Peyer's patch (tissue), 4 donors: ENCODE measurements around the gene CD70. TPM values are rescaled to one million over a fixed set of nuclear protein-coding genes. Genes with fewer than 3 reads are reported as not detected.
A peak's percentile ranks its signal among the peaks of the same experiment; 100 is the strongest.
"Not testable (repeated sequence)": the region's sequence is repeated elsewhere in the genome, so short reads cannot be mapped to it uniquely, and the experiment has no call there.

ENCODE experiments used
- DNase-seq, 3 donors: peaks; one replicate each; pipeline ENCODE4 v3.0.0-alpha.2; 2017 to 2019
- H3K27ac ChIP-seq, 4 donors: fragments of 200-600 bp; sonication (generic); one replicate each; pipeline ENCODE4 v1.5.1; 2016 to 2019
- H3K27me3 ChIP-seq, 2 donors: fragments of 200-600 bp; sonication (generic); one replicate each; pipeline ENCODE4 v1.5.1; 2019
- H3K36me3 ChIP-seq, 3 donors: fragments of 200-600 bp; sonication (generic); one replicate each; pipeline ENCODE4 v1.5.1; 2016 to 2019
- H3K4me1 ChIP-seq, 4 donors: fragments of 200-600 bp; sonication (generic); one replicate each; pipeline ENCODE4 v1.5.1; 2016 to 2019
- H3K4me3 ChIP-seq, 4 donors: fragments of 200-600 bp; sonication (generic); 1 replicate in 3 of 4; 2 replicates in 1 of 4; pipeline ENCODE4 v1.5.1; 2016 to 2019; ENCODE audit warnings: mild to moderate bottlenecking in 1 of 4
- H3K9me3 ChIP-seq, 4 donors: fragments of 200-600 bp; sonication (generic); one replicate each; pipeline ENCODE4 v1.5.1; 2016 to 2019; ENCODE audit warnings: mild to moderate bottlenecking in 1 of 4
- POLR2A ChIP-seq, 2 donors: fragments of 450-650 bp; IDR thresholded peaks; one replicate each; pipeline ENCODE4 v1.5.1; 2017; ENCODE audit warnings: antibody characterized with exemption in 2 of 2, mild to moderate bottlenecking in 2 of 2, moderate library complexity in 2 of 2
- total RNA-seq, 4 donors: library from RNA; depleted of rRNA; stranded (reverse); fragments of >200 nt; gene quantifications; one replicate each; pipeline ENCODE4 v1.1.0, GENCODE V29; 2016
- TF ChIP-seq, protein P1 (sequence below), 6 experiments: fragments of 450-650 bp in 4 of 6; fragments of 200-600 bp in 2 of 6; sonication (generic) in 1 of 6; IDR thresholded peaks; one replicate each; pipeline ENCODE4 v1.5.1; 2017 to 2019; ENCODE audit warnings: antibody characterized with exemption in 6 of 6, mild to moderate bottlenecking in 3 of 6, moderate library complexity in 1 of 6

The CD70 gene, protein sequence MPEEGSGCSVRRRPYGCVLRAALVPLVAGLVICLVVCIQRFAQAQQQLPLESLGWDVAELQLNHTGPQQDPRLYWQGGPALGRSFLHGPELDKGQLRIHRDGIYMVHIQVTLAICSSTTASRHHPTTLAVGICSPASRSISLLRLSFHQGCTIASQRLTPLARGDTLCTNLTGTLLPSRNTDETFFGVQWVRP
- not detected for total RNA-seq

DNA sequence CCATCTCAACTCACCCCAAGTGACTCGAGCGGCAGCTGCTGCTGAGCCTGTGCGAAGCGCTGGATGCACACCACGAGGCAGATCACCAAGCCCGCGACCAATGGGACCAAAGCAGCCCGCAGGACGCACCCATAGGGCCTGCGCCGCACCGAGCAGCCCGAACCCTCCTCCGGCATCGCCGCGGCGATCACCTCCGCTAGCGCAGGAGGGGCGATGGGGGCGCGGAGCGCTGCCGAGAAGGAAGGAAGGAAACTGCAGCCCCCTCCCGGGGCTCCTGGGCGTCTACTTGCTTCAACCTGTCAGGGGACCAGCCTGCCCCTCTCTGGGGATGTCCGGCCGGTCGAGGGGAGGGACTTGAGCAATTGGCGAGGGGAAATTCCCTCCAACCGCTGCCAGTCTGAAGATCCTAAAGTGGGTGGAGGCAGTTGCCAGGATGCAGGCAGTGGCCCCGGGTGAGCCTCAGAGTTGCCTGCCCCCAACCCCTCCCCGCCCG lies at the start of gene CD70:
Gene CD70, minus strand, starts transcription at position 324 of the 493 bp plus-strand sequence. Its CDS starts 148 bp downstream, at position 176.
- Histone ChIP-seq H3K9me3 (no peaks in the 10 kb centered on the region), H3K27me3 (peaks cover 0 to 20% of the 10 kb centered on the region in 2 donors), H3K4me1 (peaks cover 0 to 18% (median 11%) of the 10 kb centered on the region in 4 donors), H3K27ac (peak within 1 kb of the TSS in 1 of 4 donors; percentile 44), H3K4me3 (peak within 1 kb of the TSS in 3 of 4 donors; percentile 22 to 47 (median 37)), H3K36me3 (no peaks in the 10 kb centered on the region)
- DNase-seq: peak in 2 of 3 donors; percentile 50 to 66
- no peak for TF ChIP-seq POLR2A (IDR thresholded peaks at IDR 0.05)
- TF ChIP-seq, protein P1, sequence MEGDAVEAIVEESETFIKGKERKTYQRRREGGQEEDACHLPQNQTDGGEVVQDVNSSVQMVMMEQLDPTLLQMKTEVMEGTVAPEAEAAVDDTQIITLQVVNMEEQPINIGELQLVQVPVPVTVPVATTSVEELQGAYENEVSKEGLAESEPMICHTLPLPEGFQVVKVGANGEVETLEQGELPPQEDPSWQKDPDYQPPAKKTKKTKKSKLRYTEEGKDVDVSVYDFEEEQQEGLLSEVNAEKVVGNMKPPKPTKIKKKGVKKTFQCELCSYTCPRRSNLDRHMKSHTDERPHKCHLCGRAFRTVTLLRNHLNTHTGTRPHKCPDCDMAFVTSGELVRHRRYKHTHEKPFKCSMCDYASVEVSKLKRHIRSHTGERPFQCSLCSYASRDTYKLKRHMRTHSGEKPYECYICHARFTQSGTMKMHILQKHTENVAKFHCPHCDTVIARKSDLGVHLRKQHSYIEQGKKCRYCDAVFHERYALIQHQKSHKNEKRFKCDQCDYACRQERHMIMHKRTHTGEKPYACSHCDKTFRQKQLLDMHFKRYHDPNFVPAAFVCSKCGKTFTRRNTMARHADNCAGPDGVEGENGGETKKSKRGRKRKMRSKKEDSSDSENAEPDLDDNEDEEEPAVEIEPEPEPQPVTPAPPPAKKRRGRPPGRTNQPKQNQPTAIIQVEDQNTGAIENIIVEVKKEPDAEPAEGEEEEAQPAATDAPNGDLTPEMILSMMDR (IDR thresholded peaks at IDR 0.05): no peak

DNA sequence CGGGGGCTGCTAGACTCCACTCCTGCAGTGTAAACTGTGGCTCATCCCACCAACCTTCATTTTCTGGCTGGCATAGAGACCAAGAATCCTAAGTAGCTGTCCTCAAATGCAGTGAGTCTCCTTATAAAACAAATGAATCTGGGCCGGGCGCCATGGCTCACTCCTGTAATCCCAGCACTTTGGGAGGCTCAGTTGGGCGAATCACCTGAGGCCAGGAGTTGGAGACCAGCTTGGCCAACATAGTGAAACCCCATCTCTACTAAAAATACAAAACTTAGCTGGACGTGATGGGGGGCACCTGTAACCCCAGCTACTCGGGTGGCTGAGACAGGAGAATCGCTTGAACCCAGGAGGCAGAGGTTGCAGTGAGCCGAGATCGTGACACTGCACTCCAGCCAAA lies 49.4 kb upstream of the CD70 start:
- H3K27ac ChIP-seq, H3K27me3 ChIP-seq: not testable (repeated sequence)

DNA sequence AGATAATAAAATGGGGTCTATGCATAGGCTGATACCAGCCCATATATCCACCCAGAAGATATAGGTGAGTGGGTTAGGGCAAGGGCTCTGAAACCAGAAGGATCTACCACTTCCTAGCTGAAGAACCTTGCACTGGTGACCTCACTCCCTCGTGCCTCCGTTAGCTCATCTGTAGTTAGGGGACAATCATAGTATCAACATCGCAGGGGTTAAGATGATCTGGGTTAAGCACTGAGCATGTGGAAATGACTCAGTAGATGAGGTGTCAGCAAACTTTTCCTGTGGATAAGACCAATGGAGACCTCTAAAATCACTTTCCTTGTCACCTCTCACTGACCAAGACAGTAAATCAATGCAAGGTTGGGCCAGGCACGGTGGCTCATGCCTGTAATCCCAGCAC lies 48.5 kb upstream of the CD70 start:
- DNase-seq: no peak
- H3K36me3 ChIP-seq: no peaks in the 10 kb centered on the region
- H3K4me3 ChIP-seq: no peak overlapping the region
- TF ChIP-seq, protein P1 (IDR thresholded peaks at IDR 0.05): no peak
- TF ChIP-seq POLR2A (IDR thresholded peaks at IDR 0.05): no peak
- no peaks in the 10 kb centered on the region for H3K9me3 ChIP-seq
- no peaks in the 10 kb centered on the region for H3K27me3 ChIP-seq
- H3K4me1 ChIP-seq: peaks cover 0 to 12% (median 0%) of the 10 kb centered on the region in 4 donors
- H3K27ac ChIP-seq: no peak overlapping the region

More for the DNA sequence above, 49.4 kb upstream of the CD70 start:
- not testable (repeated sequence) for H3K9me3 ChIP-seq, H3K36me3 ChIP-seq, H3K4me3 ChIP-seq, DNase-seq
- peaks cover 0 to 12% (median 0%) of the 10 kb centered on the region in 4 donors for H3K4me1 ChIP-seq

DNA sequence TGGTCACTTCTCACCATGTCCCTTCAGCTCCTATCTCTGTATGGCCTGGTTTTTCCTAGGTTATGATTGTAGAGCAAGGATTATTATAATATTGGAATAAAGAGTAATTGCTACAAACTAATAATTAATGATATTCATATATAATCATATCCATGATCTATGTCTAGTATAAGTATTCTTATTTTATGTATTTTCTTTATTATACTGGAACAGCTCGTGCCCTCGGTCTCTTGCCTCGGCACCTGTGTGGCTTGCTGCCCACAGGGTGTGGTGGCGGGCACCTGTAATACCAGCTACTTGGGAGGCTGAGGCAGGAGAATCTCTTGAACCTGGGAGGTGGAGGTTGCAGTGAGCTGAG lies 42.5 kb upstream of the CD70 start:
- not testable (repeated sequence) for H3K27me3 ChIP-seq, H3K4me1 ChIP-seq, H3K27ac ChIP-seq, DNase-seq, H3K9me3 ChIP-seq, H3K36me3 ChIP-seq, H3K4me3 ChIP-seq
- TF ChIP-seq, protein P1 (IDR thresholded peaks at IDR 0.05): peak in 1 of 6 experiments; percentile 48

DNA sequence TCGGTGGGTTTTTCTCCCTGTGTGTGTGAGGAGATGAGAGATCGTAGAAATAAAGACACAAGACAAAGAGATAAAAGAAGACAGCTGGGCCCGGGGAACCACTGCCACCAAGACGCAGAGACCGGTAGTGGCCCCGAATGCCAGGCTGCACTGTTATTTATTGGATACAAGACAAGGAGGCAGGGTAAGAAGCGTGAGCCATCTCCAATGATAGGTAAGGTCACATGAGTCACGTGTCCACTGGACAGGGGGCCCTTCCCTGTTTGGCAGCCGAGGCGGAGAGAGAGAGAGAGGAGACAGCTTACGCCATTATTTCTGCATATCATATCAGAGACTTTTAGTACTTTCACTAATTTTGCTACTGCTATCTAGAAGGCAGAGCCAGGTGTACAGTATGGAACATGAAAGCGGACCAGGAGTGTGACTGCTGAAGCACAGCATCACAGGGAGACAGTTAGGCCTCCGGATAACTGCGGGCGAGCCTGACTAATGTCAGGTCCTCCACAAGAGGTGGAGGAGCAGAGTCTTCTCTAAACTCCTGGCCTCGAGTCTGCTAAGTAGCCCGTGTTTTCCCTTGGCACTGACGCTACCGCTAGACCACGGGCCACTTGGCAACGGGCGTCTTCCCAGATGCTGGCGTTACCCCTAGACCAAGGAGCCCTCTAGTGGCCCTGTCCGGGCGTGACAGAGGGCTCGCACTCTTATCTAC lies 42.0 kb upstream of the CD70 start:
- DNase-seq: peak; percentile 75 to 89 (median 77)
- not testable (repeated sequence) for H3K27ac ChIP-seq, H3K4me1 ChIP-seq, H3K36me3 ChIP-seq, H3K9me3 ChIP-seq, H3K27me3 ChIP-seq, H3K4me3 ChIP-seq
- TF ChIP-seq, protein P1 (IDR thresholded peaks at IDR 0.05): peak in 5 of 6 experiments; percentile 53 to 71 (median 65)

DNA sequence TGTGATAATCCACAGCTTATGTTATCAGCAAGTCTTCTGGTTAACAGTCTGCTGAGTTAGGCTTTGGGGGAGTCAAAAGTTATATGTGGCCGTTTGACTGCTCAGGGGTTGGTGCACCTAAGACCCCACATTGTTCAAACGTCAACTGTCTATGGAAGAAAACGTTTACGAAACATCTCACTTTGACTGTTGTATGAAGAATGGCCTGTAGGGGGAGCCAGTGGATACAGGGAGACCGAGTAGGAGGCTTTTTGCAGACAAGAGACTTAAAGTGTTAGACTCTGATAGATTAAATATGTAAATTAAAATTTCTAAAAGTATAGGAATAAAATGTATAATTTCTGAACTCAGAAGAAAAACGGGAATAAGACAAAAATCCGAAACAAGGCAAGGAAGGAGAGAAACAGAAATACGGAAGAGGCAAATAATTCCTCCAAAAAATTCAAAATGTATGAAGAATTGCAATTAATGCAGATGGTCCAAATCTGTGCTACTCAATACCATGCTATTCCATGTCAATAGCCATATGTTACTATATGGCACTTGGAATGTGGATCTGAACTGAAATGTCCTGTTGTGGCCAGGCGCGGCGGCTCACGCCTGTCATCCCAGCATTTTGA lies 41.2 kb upstream of the CD70 start:
- no peaks in the 10 kb centered on the region for H3K36me3 ChIP-seq
- TF ChIP-seq POLR2A (IDR thresholded peaks at IDR 0.05): no peak
- TF ChIP-seq, protein P1 (IDR thresholded peaks at IDR 0.05): peak; percentile 56 to 92 (median 86)

More for the DNA sequence above, 41.2 kb upstream of the CD70 start:
- peak in 2 of 3 donors; percentile 90 to 93 for DNase-seq
- H3K27ac ChIP-seq: no peak overlapping the region
- H3K4me1 ChIP-seq: no peaks in the 10 kb centered on the region
- H3K27me3 ChIP-seq: no peaks in the 10 kb centered on the region
- H3K9me3 ChIP-seq: peaks cover 0 to 2% (median 0%) of the 10 kb centered on the region in 4 donors
- no peak overlapping the region for H3K4me3 ChIP-seq
